K562 (cell line): ENCODE data around the gene LAPTM5. TPM values are rescaled to one million over a fixed set of nuclear protein-coding genes. Genes with fewer than 3 reads are reported as not detected.

ENCODE experiments used
- AFF1 ChIP-seq, 2 experiments: fragments of 450-650 bp; IDR thresholded peaks; 2 replicates each; pipeline ENCODE4 v1.6.1; 2018; ENCODE audit warnings: mild to moderate bottlenecking in 2 of 2, low read depth in 1 of 2; ENCODE audit not compliant: partially characterized antibody in 2 of 2
- CREB1 ChIP-seq, 2 experiments: sonication (generic) in 1 of 2; formaldehyde crosslinking in 1 of 2; IDR thresholded peaks; 2 replicates each; pipeline versions ENCODE4 v1.6.1 to v1.8.0; 2012 to 2022; ENCODE audit warnings: inconsistent platforms in 1 of 2, mild to moderate bottlenecking in 1 of 2, missing genetic modification reagents in 1 of 2, moderate library complexity in 1 of 2
- DNMT1 ChIP-seq: fragments of 450-650 bp; IDR thresholded peaks from 2 replicates; pipeline ENCODE4 v1.6.1; 2016; ENCODE audit warnings: antibody characterized with exemption, mild to moderate bottlenecking
- HIVEP1 ChIP-seq: fragments of 250-450 bp; sonication (Bioruptor Pico); IDR thresholded peaks from 2 replicates; pipeline ENCODE4 v1.4.0; 2020; ENCODE audit warnings: mild to moderate bottlenecking
- MYNN ChIP-seq, 2 experiments: sonication (generic); formaldehyde crosslinking in 1 of 2; IDR thresholded peaks; 2 replicates each; pipeline versions ENCODE4 v1.5.0 to v1.6.1; 2016 to 2020; ENCODE audit warnings: antibody characterized with exemption in 1 of 2, missing genetic modification reagents in 1 of 2
- SP2 ChIP-seq: IDR thresholded peaks from 2 replicates; pipeline ENCODE4 v1.6.1; 2011; ENCODE audit warnings: mild to moderate bottlenecking, low read depth, low read length, moderate library complexity; ENCODE audit not compliant: poor library complexity, severe bottlenecking; ENCODE audit errors: extremely low read depth
- ZNF347 ChIP-seq: fragments of 450-650 bp; formaldehyde crosslinking; IDR thresholded peaks from 2 replicates; pipeline ENCODE4 v1.4.0; 2020; ENCODE audit warnings: low read depth, mild to moderate bottlenecking, moderate library complexity
- ZNF592 ChIP-seq: fragments of 450-650 bp; IDR thresholded peaks from 2 replicates; pipeline ENCODE4 v1.6.1; 2017; ENCODE audit warnings: antibody characterized with exemption, mild to moderate bottlenecking
- ZNF75A ChIP-seq: fragments of 450-650 bp; formaldehyde crosslinking; IDR thresholded peaks from 2 replicates; pipeline ENCODE4 v1.4.0; 2020; ENCODE audit warnings: mild to moderate bottlenecking
- polyA plus RNA-seq, 8 experiments: library from polyadenylated mRNA; depleted of rRNA in 4 of 8; stranded (reverse) in 5 of 8; unstranded in 3 of 8; fragments of >200 nt; fragmentation: Nextera tagmentation in 2 of 8; fragmentation: Illumina TruSeq in 1 of 8; extraction: Ambion mirVana in 2 of 8; extraction: Trizol in 1 of 8; gene quantifications; 2 replicates each; pipeline versions ENCODE4 v1.2.1 to v1.2.3, GENCODE V29; 2011 to 2014; ENCODE audit warnings: inconsistent platforms in 1 of 8, missing spikeins in 1 of 8
- total RNA-seq, 7 experiments: library from RNA; depleted of rRNA in 6 of 7; stranded (reverse); fragments of >200 nt in 6 of 7; fragmentation: Illumina TruSeq in 2 of 7; extraction: Trizol in 2 of 7; gene quantifications; 2 replicates each; pipeline versions ENCODE4 v1.2.1 to v1.2.3, GENCODE V29; 2011 to 2021; ENCODE audit warnings: low replicate concordance in 1 of 7
- TF ChIP-seq, protein P1 (sequence below): fragments of 250-450 bp; sonication (Bioruptor Pico); IDR thresholded peaks from 2 replicates; pipeline ENCODE4 v1.9.0; 2021; ENCODE audit warnings: mild to moderate bottlenecking, inconsistent platforms
- TF ChIP-seq, protein P2 (sequence below): fragments of 450-650 bp; IDR thresholded peaks from 2 replicates; pipeline ENCODE4 v1.7.1; 2018; ENCODE audit warnings: mild to moderate bottlenecking, low read depth; ENCODE audit not compliant: partially characterized antibody

Gene LAPTM5
- total and polyA plus RNA-seq, 9 of the 15 experiments (the other 6 are each of a cell fraction or from before 2014, with no cell fraction given): 2.4 to 47.3 (median 20.3) TPM

DNA sequence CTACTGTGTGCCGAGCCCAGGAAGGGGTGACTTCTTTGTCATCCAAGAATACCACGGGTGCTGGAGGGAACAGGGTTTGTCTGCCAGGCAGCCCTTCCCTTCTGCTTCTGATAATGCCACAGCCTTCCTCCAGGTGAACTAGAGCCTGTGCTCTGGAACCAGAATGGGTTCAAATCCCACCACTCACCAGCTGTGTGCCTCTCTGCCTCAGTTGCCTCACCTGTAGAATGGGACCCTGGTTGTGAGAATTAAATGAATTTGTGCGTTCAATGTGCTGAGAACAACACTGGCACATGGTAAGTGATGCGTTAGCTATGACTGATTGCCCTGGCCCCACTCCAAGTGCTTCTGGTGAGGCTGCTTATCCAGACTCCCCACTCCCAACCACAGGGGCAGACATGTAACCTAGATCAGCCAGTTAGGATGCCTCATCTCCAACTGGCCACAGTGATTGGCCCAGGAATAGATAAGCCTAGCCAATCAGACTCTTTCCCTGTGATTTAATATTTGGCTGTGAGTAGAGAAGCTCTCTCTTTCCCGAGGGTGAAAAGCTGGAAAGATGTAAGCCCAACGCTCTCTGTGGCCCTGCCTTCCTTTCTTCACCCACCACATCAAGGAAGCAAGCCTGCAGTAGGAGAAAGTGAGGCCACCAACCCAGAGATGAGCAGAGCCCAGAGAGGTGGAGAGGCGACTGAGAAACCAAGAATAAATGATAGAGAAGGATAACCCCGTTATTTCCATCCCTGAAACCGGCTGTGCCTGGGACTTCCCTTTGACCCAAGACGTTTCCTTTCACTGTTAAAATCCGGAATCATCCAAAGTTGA lies 20.8 kb upstream of the LAPTM5 start (continued):
- TF ChIP-seq, protein P1, sequence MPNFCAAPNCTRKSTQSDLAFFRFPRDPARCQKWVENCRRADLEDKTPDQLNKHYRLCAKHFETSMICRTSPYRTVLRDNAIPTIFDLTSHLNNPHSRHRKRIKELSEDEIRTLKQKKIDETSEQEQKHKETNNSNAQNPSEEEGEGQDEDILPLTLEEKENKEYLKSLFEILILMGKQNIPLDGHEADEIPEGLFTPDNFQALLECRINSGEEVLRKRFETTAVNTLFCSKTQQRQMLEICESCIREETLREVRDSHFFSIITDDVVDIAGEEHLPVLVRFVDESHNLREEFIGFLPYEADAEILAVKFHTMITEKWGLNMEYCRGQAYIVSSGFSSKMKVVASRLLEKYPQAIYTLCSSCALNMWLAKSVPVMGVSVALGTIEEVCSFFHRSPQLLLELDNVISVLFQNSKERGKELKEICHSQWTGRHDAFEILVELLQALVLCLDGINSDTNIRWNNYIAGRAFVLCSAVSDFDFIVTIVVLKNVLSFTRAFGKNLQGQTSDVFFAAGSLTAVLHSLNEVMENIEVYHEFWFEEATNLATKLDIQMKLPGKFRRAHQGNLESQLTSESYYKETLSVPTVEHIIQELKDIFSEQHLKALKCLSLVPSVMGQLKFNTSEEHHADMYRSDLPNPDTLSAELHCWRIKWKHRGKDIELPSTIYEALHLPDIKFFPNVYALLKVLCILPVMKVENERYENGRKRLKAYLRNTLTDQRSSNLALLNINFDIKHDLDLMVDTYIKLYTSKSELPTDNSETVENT: peak; percentile 52; the same call in 1 of the 2 replicates
- TF ChIP-seq HIVEP1 (peak; percentile 84; the same call in 1 of the 2 replicates), ZNF75A (CRISPR knock-in tag) (peak; percentile 58; the same call in 1 of the 2 replicates), AFF1 (IDR thresholded peaks at IDR 0.05; ENCODE audit: low read depth in 1 of 2, partially characterized antibody in 2 of 2) (peak; percentile 73 to 93), CREB1 (IDR thresholded peaks at IDR 0.05) (peak; percentile 60), CREB1 (CRISPR knock-in tag; IDR thresholded peaks at IDR 0.05) (peak; percentile 82), ZNF347 (CRISPR knock-in tag) (0 out of 2 replicates have a peak, but pooled peaks have one; percentile 19), ZNF592 (peak; percentile 100), MYNN (IDR thresholded peaks at IDR 0.05) (no peak; the same call in 1 of the 2 replicates), MYNN (CRISPR knock-in tag; IDR thresholded peaks at IDR 0.05) (no peak), SP2 (peak; percentile 41), DNMT1 (0 out of 2 replicates have a peak, but pooled peaks have one; percentile 71)
- TF ChIP-seq, protein P2, sequence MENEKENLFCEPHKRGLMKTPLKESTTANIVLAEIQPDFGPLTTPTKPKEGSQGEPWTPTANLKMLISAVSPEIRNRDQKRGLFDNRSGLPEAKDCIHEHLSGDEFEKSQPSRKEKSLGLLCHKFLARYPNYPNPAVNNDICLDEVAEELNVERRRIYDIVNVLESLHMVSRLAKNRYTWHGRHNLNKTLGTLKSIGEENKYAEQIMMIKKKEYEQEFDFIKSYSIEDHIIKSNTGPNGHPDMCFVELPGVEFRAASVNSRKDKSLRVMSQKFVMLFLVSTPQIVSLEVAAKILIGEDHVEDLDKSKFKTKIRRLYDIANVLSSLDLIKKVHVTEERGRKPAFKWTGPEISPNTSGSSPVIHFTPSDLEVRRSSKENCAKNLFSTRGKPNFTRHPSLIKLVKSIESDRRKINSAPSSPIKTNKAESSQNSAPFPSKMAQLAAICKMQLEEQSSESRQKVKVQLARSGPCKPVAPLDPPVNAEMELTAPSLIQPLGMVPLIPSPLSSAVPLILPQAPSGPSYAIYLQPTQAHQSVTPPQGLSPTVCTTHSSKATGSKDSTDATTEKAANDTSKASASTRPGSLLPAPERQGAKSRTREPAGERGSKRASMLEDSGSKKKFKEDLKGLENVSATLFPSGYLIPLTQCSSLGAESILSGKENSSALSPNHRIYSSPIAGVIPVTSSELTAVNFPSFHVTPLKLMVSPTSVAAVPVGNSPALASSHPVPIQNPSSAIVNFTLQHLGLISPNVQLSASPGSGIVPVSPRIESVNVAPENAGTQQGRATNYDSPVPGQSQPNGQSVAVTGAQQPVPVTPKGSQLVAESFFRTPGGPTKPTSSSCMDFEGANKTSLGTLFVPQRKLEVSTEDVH: no peak
